Peyer's patch (tissue), 4 donors: ENCODE results near the gene LCP2.

Experiments used
- CTCF ChIP-seq, 6 experiments: fragments of 450-650 bp in 4 of 6; fragments of 200-600 bp in 2 of 6; sonication (generic) in 1 of 6; IDR thresholded peaks; one replicate each; pipeline ENCODE4 v1.5.1; 2017 to 2019; ENCODE audit warnings: antibody characterized with exemption in 6 of 6, mild to moderate bottlenecking in 3 of 6, moderate library complexity in 1 of 6
- POLR2A ChIP-seq, 2 donors: fragments of 450-650 bp; IDR thresholded peaks; one replicate each; pipeline ENCODE4 v1.5.1; 2017; ENCODE audit warnings: antibody characterized with exemption in 2 of 2, mild to moderate bottlenecking in 2 of 2, moderate library complexity in 2 of 2

GRCh38 chr5:170294057-170294456, 3.5 kb downstream of the LCP2 start:
- no peak for TF ChIP-seq CTCF (IDR thresholded peaks at IDR 0.05)
- no peak for TF ChIP-seq POLR2A (IDR thresholded peaks at IDR 0.05)
